Esophagus muscularis mucosa (tissue), 4 donors: ENCODE data around the gene SLC36A1. TPM values are rescaled to one million over a fixed set of nuclear protein-coding genes. Genes with fewer than 3 reads are reported as not detected.

Source experiments
- DNase-seq: peaks from one replicate; pipeline ENCODE4 v3.0.0-alpha.2; 2017; ENCODE audit errors: extremely low spot score
- H3K27ac ChIP-seq, 4 donors: fragments of 200-600 bp; sonication (generic); replicated peaks in 1 of 4; 1 replicate in 3 of 4; 2 replicates in 1 of 4; pipeline ENCODE4 v1.5.1; 2016 to 2019; ENCODE audit warnings: mild to moderate bottlenecking in 1 of 4
- H3K27me3 ChIP-seq, 4 donors: fragments of 200-600 bp; sonication (generic); one replicate each; pipeline versions ENCODE4 v1.5.1 to v1.6.0; 2016 to 2019
- H3K36me3 ChIP-seq, 4 donors: fragments of 200-600 bp; sonication (generic); one replicate each; pipeline ENCODE4 v1.5.1; 2016 to 2019
- H3K4me1 ChIP-seq, 4 donors: fragments of 200-600 bp; sonication (generic); one replicate each; pipeline ENCODE4 v1.5.1; 2016 to 2019
- H3K4me3 ChIP-seq, 4 donors: fragments of 200-600 bp; sonication (generic); 1 replicate in 2 of 4; 2 replicates in 2 of 4; pipeline ENCODE4 v1.5.1; 2016 to 2019; ENCODE audit warnings: mild to moderate bottlenecking in 4 of 4, moderate library complexity in 1 of 4
- H3K9me3 ChIP-seq, 4 donors: fragments of 200-600 bp; sonication (generic); 1 replicate in 3 of 4; 2 replicates in 1 of 4; pipeline ENCODE4 v1.5.1; 2016 to 2019
- EP300 ChIP-seq: sonication (generic); formaldehyde crosslinking; IDR thresholded peaks from one replicate; pipeline ENCODE4 v1.6.1; 2017; ENCODE audit warnings: antibody characterized with exemption
- POLR2A ChIP-seq: fragments of 450-650 bp; IDR thresholded peaks from one replicate; pipeline ENCODE4 v1.6.1; 2017; ENCODE audit warnings: antibody characterized with exemption, moderate library complexity, mild to moderate bottlenecking, low read depth
- POLR2AphosphoS5 ChIP-seq, 2 donors: sonication (generic); formaldehyde crosslinking; IDR thresholded peaks; one replicate each; pipeline ENCODE4 v1.6.1; 2017; ENCODE audit warnings: antibody characterized with exemption in 2 of 2
- WGBS: methylation state at CpG from one replicate; pipeline ENCODE4 v1.1.5; 2018; 5-methylcytosine and 5-hydroxymethylcytosine counted together
- intact Hi-C: fragments of 100-400 bp; cut with DNase I; formaldehyde crosslinking; loops from one replicate; pipeline ENCODE4 v1.15.1; 2023
- total RNA-seq, 4 donors: library from RNA; depleted of rRNA; stranded (reverse); fragments of >200 nt; gene quantifications; one replicate each; pipeline versions ENCODE4 v1.1.0 to v1.2.1, GENCODE V29; 2016
- TF ChIP-seq, protein P1 (sequence below), 3 experiments: fragments of 200-600 bp in 2 of 3; fragments of 450-650 bp in 1 of 3; sonication (generic) in 2 of 3; IDR thresholded peaks; one replicate each; pipeline ENCODE4 v1.5.1; 2017 to 2019; ENCODE audit warnings: antibody characterized with exemption in 3 of 3, mild to moderate bottlenecking in 2 of 3, moderate library complexity in 1 of 3

The SLC36A1 gene
- total RNA-seq, 4 donors from 2014 or later: 5.1 to 13.7 (median 8.8) TPM

DNA sequence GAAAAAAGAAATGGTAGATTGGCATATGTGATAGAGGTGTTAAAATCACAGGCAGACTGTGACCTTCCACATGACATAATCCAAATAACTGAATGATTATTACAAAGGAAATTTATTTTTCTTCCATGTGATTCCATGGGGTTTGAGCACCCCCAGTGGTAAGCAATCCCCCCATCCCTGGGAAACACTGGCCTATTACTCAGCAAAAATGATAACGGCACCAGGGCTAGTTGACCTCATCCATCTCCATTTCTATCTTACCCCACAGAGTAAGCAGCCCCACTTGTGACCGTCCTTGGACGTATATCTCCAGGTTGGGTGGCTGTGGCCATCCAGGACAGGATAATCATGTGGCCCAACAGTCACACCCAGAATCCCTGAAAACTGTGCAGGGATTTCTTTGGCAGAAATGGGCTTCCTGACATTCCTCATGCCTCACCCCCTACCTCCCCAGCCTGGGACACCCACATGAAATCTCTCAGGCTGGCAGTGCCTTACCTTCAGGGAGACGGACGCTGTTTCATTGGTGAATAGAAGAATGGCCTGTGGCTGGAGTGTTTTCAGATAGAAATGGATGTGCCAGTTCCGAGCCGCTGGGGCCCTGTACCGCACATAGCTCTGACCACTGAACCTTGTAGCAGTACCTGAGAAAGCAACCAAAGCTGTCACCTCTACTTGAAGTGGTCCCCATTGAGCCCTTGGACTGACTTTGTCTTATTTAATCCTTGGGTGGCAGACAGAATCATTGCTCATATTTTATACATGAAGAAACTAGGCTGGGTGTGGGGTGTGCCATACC is 69.9 kb downstream of the SLC36A1 start:
- no peak overlapping the region for H3K4me3 ChIP-seq
- no peak overlapping the region for H3K27ac ChIP-seq
- no peak for DNase-seq
- no peaks in the 10 kb centered on the region for H3K36me3 ChIP-seq
- no peaks in the 10 kb centered on the region for H3K27me3 ChIP-seq
- H3K9me3 ChIP-seq: no peaks in the 10 kb centered on the region
- TF ChIP-seq EP300: no peak
- TF ChIP-seq POLR2AphosphoS5 (IDR thresholded peaks at IDR 0.05): no peak
- TF ChIP-seq POLR2A: no peak
- TF ChIP-seq, protein P1, sequence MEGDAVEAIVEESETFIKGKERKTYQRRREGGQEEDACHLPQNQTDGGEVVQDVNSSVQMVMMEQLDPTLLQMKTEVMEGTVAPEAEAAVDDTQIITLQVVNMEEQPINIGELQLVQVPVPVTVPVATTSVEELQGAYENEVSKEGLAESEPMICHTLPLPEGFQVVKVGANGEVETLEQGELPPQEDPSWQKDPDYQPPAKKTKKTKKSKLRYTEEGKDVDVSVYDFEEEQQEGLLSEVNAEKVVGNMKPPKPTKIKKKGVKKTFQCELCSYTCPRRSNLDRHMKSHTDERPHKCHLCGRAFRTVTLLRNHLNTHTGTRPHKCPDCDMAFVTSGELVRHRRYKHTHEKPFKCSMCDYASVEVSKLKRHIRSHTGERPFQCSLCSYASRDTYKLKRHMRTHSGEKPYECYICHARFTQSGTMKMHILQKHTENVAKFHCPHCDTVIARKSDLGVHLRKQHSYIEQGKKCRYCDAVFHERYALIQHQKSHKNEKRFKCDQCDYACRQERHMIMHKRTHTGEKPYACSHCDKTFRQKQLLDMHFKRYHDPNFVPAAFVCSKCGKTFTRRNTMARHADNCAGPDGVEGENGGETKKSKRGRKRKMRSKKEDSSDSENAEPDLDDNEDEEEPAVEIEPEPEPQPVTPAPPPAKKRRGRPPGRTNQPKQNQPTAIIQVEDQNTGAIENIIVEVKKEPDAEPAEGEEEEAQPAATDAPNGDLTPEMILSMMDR (IDR thresholded peaks at IDR 0.05): no peak
- intact Hi-C loops: no loop called here
- no peaks in the 10 kb centered on the region for H3K4me1 ChIP-seq
- 94% methylated on average over 8 of the region's 8 CpGs for WGBS

DNA sequence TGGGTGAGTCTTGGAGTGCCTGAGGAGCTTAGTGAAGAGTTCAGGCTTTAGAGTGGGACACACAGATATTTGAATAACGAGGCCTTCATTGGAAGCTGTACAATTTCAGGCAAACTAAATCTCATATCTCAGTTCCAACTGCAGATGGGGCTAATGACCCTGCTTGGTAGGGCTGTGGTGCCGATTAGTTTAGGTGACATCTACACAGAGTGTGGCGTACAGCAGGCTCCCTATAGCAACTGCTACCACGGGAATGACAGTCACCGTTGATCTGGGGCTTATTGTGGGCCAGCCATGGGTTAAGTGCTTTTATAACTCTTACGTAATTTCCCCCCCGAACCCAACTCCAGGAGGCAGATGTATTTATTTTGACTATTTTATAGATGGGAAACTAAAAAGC is 72.9 kb downstream of the SLC36A1 start:
- Histone ChIP-seq H3K9me3 (no peaks in the 10 kb centered on the region), H3K4me3 (no peak overlapping the region), H3K27ac (no peak overlapping the region), H3K4me1 (no peaks in the 10 kb centered on the region), H3K27me3 (no peaks in the 10 kb centered on the region), H3K36me3 (no peaks in the 10 kb centered on the region)
- no peak for TF ChIP-seq POLR2AphosphoS5 (IDR thresholded peaks at IDR 0.05)
- TF ChIP-seq, protein P1 (IDR thresholded peaks at IDR 0.05): no peak
- no peak for TF ChIP-seq POLR2A
- no peak for TF ChIP-seq EP300
- DNase-seq: no peak
- WGBS: 71% methylated on average over 7 of the region's 7 CpGs
- intact Hi-C loops: loop anchor here (5.0 kb wide), 1 partner anchor 127 kb away; no protein-coding TSS in a partner anchor

DNA sequence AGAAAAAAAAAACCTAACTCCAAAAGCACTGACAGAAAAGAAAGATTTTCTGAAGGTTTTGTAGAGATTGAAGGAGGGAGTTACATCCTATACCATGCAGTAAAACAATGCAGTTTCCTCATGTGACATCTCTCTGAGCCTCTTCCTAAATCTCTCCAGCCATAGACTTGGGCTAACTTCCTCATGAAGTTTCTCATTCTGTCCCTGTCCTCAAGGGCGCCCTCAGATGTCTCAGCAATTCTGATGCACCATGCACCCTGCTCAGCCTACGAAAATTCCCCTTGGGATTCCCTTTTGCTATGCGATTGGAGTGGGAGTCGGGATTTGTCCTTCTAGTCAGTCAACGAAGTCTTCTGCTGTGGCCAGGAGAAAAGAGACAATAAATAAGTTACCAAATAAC is 74.8 kb downstream of the SLC36A1 start:
- TF ChIP-seq EP300 (no peak), POLR2A (no peak), POLR2AphosphoS5 (IDR thresholded peaks at IDR 0.05) (no peak)
- TF ChIP-seq, protein P1 (IDR thresholded peaks at IDR 0.05): no peak
- no peaks in the 10 kb centered on the region for H3K9me3 ChIP-seq
- intact Hi-C loops: loop anchor here (5.0 kb wide), 1 partner anchor 125 kb away; no protein-coding TSS in a partner anchor
- no peak overlapping the region for H3K4me3 ChIP-seq
- no peaks in the 10 kb centered on the region for H3K4me1 ChIP-seq
- H3K27ac ChIP-seq: no peak overlapping the region
- DNase-seq: no peak
- H3K36me3 ChIP-seq: no peaks in the 10 kb centered on the region
- H3K27me3 ChIP-seq: no peaks in the 10 kb centered on the region
- WGBS: 90% methylated on average over 5 of the region's 5 CpGs

DNA sequence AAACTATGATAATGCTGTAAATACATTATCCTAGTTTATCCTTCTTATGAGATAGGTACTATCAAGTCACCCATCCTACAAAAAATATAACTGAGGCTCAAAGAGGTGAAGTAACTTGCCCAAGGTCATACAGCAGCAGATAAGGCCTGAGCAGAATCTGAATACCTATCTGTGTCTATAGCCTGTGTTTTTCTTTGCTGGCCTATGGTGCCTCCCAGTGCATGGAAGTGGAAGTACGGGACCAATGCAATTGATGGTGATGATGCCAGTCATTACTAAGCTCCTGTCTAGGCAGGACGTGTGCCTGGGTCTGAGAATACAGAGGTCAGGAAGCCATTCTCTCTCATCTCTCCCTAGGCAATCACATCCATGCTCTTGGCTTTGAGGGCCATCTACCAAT is 75.9 kb downstream of the SLC36A1 start:
- H3K9me3 ChIP-seq: no peaks in the 10 kb centered on the region
- TF ChIP-seq EP300: no peak
- TF ChIP-seq, protein P1 (IDR thresholded peaks at IDR 0.05): peak in 1 of 3 experiments; percentile 40
- intact Hi-C loops: loop anchor here (5.0 kb wide), 1 partner anchor 124 kb away; no protein-coding TSS in a partner anchor
- 54% methylated on average over 2 of the region's 2 CpGs for WGBS
- no peak overlapping the region for H3K27ac ChIP-seq
- H3K4me1 ChIP-seq: no peaks in the 10 kb centered on the region
- H3K36me3 ChIP-seq: no peaks in the 10 kb centered on the region
- no peaks in the 10 kb centered on the region for H3K27me3 ChIP-seq
- no peak for DNase-seq
- no peak overlapping the region for H3K4me3 ChIP-seq
